K562 (cell line): ENCODE results near the gene ASB10. TPM values are rescaled to one million over a fixed set of nuclear protein-coding genes. Genes with fewer than 3 reads are reported as not detected.

ENCODE experiments used
- ATAC-seq: fragments of 200-7000 bp; cut with Tn5 transposase; 3 replicates; pipeline ENCODE4 v1.9.1; 2020; ENCODE audit warnings: moderate library complexity
- BruUV-seq: library from RNA; stranded (reverse); fragments of 400-500 nt; replicated peaks from 2 replicates; lab custom pipeline; 2021; lab: Mats Ljungman, UMichigan
- CTCF ChIA-PET: fragments of 300-600 bp; formaldehyde crosslinking; extraction: SDS; loops from one replicate; lab custom pipeline; 2021; ENCODE audit warnings: low intra/inter-chr PET ratio; lab: Yijun Ruan, JAX
- POLR2A ChIA-PET: fragments of 300-600, 350-650 bp; sonication (Branson Sonifier 250); formaldehyde crosslinking; extraction: SDS; loops from one replicate; lab custom pipeline; 2021; ENCODE audit warnings: antibody characterized with exemption, inconsistent platforms; lab: Yijun Ruan, JAX
- DNase-seq, 4 experiments: peaks; one replicate each; pipeline versions ENCODE4 v3.0.0 to v3.0.0-alpha.2; 2011 to 2018; ENCODE audit warnings: low spot score in 3 of 4, mixed read lengths in 3 of 4; ENCODE audit errors: extremely low read depth in 1 of 4
- FAIRE-seq: peaks from 2 replicates; lab custom pipeline; 2011; peaks lifted over from hg19 to GRCh38; lab: Jason Lieb, UNC
- H2AFZ ChIP-seq: 2 replicates; pipeline ENCODE4 v1.6.0; 2011; ENCODE audit warnings: low read depth, low read length, control low read depth, inconsistent platforms
- H3K27ac ChIP-seq: fragments of 200-600 bp; 3 replicates; pipeline ENCODE4 v1.8.0; 2011; ENCODE audit warnings: low read depth, mild to moderate bottlenecking, control low read depth, inconsistent platforms, low read length, moderate library complexity, mixed read lengths; ENCODE audit errors: extremely low read depth
- H3K27me3 ChIP-seq, 2 experiments: fragments of 300-600 bp in 1 of 2; 2 replicates in 1 of 2; 3 replicates in 1 of 2; pipeline versions ENCODE4 v1.6.0 to v1.8.0; 2011; ENCODE audit warnings: inconsistent platforms in 2 of 2, low read length in 2 of 2, mild to moderate bottlenecking in 1 of 2, mixed read lengths in 1 of 2, moderate library complexity in 1 of 2; ENCODE audit not compliant: control insufficient read depth in 2 of 2, insufficient read depth in 2 of 2
- H3K36me3 ChIP-seq: fragments of 300-600 bp; 3 replicates; pipeline ENCODE4 v1.8.0; 2011; ENCODE audit warnings: mild to moderate bottlenecking, low read length, inconsistent platforms; ENCODE audit not compliant: control insufficient read depth, insufficient read depth
- H3K4me1 ChIP-seq, 2 experiments: fragments of 200-600 bp in 1 of 2; replicated peaks in 1 of 2; 2 replicates in 1 of 2; 3 replicates in 1 of 2; pipeline versions ENCODE4 v1.5.1 to v1.8.0; 2011; ENCODE audit warnings: inconsistent platforms in 2 of 2, low read length in 2 of 2, mild to moderate bottlenecking in 1 of 2, mixed read lengths in 1 of 2, moderate library complexity in 1 of 2; ENCODE audit not compliant: control insufficient read depth in 2 of 2, insufficient read depth in 2 of 2
- H3K4me2 ChIP-seq: 2 replicates; pipeline ENCODE4 v1.6.1; 2011; ENCODE audit warnings: low read length, control low read depth, inconsistent platforms, mixed read lengths; ENCODE audit not compliant: insufficient read depth
- H3K4me3 ChIP-seq: fragments of 200-600 bp; sonication (generic), shearing (Covaris generic); 2 replicates; pipeline ENCODE4 v1.5.1; 2016; ENCODE audit warnings: control low read depth, inconsistent platforms
- H3K79me2 ChIP-seq: fragments of 200-600 bp; 3 replicates; pipeline ENCODE4 v1.8.0; 2011; ENCODE audit warnings: low read length, inconsistent platforms; ENCODE audit not compliant: control insufficient read depth, insufficient read depth
- H3K9ac ChIP-seq, 2 experiments: 2 replicates each; pipeline versions ENCODE4 v1.6.0 to v1.6.1; 2011; ENCODE audit warnings: low read depth in 2 of 2, low read length in 2 of 2, control low read depth in 1 of 2, inconsistent platforms in 1 of 2, mild to moderate bottlenecking in 1 of 2, mixed read lengths in 1 of 2; ENCODE audit not compliant: insufficient read depth in 1 of 2
- H3K9me1 ChIP-seq: one replicate; pipeline ENCODE4 v1.6.0; 2011; ENCODE audit warnings: inconsistent platforms, mild to moderate bottlenecking, low read length, moderate library complexity; ENCODE audit not compliant: control insufficient read depth, insufficient read depth
- H3K9me3 ChIP-seq: replicated peaks from 2 replicates; pipeline ENCODE4 v1.5.1; 2011; ENCODE audit warnings: low read depth, low read length, inconsistent platforms; ENCODE audit not compliant: control insufficient read depth, insufficient read depth
- H4K20me1 ChIP-seq: replicated peaks from 2 replicates; pipeline ENCODE4 v1.6.1; 2011; ENCODE audit warnings: low read length, inconsistent platforms, mixed read lengths; ENCODE audit not compliant: control insufficient read depth, insufficient read depth
- GABPB2 ChIP-seq: fragments of 250-450 bp; sonication (Bioruptor Pico); conservative IDR thresholded peaks from 2 replicates; pipeline ENCODE4 v1.5.1; 2021; ENCODE audit warnings: mild to moderate bottlenecking
- HINFP ChIP-seq: fragments of 450-650 bp; conservative IDR thresholded peaks from 2 replicates; pipeline ENCODE4 v1.6.1; 2016; ENCODE audit warnings: missing genetic modification characterization, low read depth, mild to moderate bottlenecking, control low read depth, missing compliant biosample characterization
- KLF13 ChIP-seq: fragments of 450-650 bp; IDR thresholded peaks from 2 replicates; pipeline ENCODE4 v1.6.1; 2016; ENCODE audit warnings: missing genetic modification characterization, low read depth, mild to moderate bottlenecking, missing compliant biosample characterization, moderate library complexity, borderline replicate concordance
- NONO ChIP-seq, 2 experiments: fragments of 200-400 bp in 1 of 2; fragments of 450-650 bp in 1 of 2; formaldehyde crosslinking in 1 of 2; IDR thresholded peaks; 2 replicates each; pipeline ENCODE4 v1.6.1; 2017; ENCODE audit warnings: low read depth in 2 of 2, mild to moderate bottlenecking in 2 of 2, moderate library complexity in 2 of 2, low read length in 1 of 2
- POLR2AphosphoS2 ChIP-seq: IDR thresholded peaks from 2 replicates; pipeline ENCODE4 v1.6.1; 2012; ENCODE audit warnings: low read length, improper control_type of control experiment
- PTBP1 ChIP-seq: fragments of 200-400 bp; formaldehyde crosslinking; IDR thresholded peaks from 2 replicates; pipeline ENCODE4 v1.6.1; 2017; ENCODE audit warnings: low read depth, low read length
- RFX5 ChIP-seq: IDR thresholded peaks from 2 replicates; pipeline ENCODE4 v1.6.1; 2011; ENCODE audit warnings: low read depth, mild to moderate bottlenecking, improper control_type of control experiment, low read length
- SRSF9 ChIP-seq: fragments of 200-400 bp; formaldehyde crosslinking; IDR thresholded peaks from 2 replicates; pipeline ENCODE4 v1.6.1; 2017; ENCODE audit warnings: low read depth, low read length, borderline replicate concordance
- ZNF584 ChIP-seq: fragments of 200-800 bp; sonication (Bioruptor generic); IDR thresholded peaks from 2 replicates; pipeline ENCODE4 v1.6.1; 2016; ENCODE audit warnings: low read depth, mild to moderate bottlenecking, missing genetic modification characterization, missing compliant biosample characterization
- ZNF780A ChIP-seq: fragments of 250-450 bp; sonication (Bioruptor Pico); IDR thresholded peaks from 2 replicates; pipeline ENCODE4 v1.5.0; 2021; ENCODE audit warnings: mild to moderate bottlenecking
- WGBS: fragments of 100-300 bp; shearing (Covaris generic); methylation state at CpG from one replicate; pipeline ENCODE4 v1.1.6; 2016; ENCODE audit warnings: low coverage, mixed read lengths; ENCODE audit not compliant: insufficient coverage; ENCODE audit errors: missing lambda C conversion rate; 5-methylcytosine and 5-hydroxymethylcytosine counted together
- in situ Hi-C: fragments of 300-500 bp; cut with MboI; formaldehyde crosslinking; loops from 4 replicates; pipeline ENCODE4 v1.15.0; 2018; ENCODE audit warnings: inconsistent platforms, mixed read lengths
- intact Hi-C: fragments of 100-400 bp; cut with micrococcal nuclease; formaldehyde crosslinking; loops from 2 replicates; pipeline ENCODE4 v1.14.2; 2022
- polyA plus RNA-seq, 8 experiments: library from polyadenylated mRNA; depleted of rRNA in 4 of 8; stranded (reverse) in 5 of 8; unstranded in 3 of 8; fragments of >200 nt; fragmentation: Nextera tagmentation in 2 of 8; fragmentation: Illumina TruSeq in 1 of 8; extraction: Ambion mirVana in 2 of 8; extraction: Trizol in 1 of 8; gene quantifications; 2 replicates each; pipeline versions ENCODE4 v1.2.1 to v1.2.3, GENCODE V29; 2011 to 2014; ENCODE audit warnings: inconsistent platforms in 1 of 8, missing spikeins in 1 of 8
- total RNA-seq, 7 experiments: library from RNA; depleted of rRNA in 6 of 7; stranded (reverse); fragments of >200 nt in 6 of 7; fragmentation: Illumina TruSeq in 2 of 7; extraction: Trizol in 2 of 7; gene quantifications; 2 replicates each; pipeline versions ENCODE4 v1.2.1 to v1.2.3, GENCODE V29; 2011 to 2021; ENCODE audit warnings: low replicate concordance in 1 of 7
- TF ChIP-seq, protein P1 (sequence below): fragments of 250-450 bp; sonication (Bioruptor Pico); IDR thresholded peaks from 2 replicates; pipeline ENCODE4 v1.4.0; 2020
- TF ChIP-seq, protein P2 (sequence below): fragments of 450-650 bp; formaldehyde crosslinking; IDR thresholded peaks from 2 replicates; pipeline ENCODE4 v1.4.0; 2020; ENCODE audit warnings: mild to moderate bottlenecking, moderate library complexity

The ASB10 gene
- total and polyA plus RNA-seq, 9 of the 15 experiments (the other 6 are each of a cell fraction or from before 2014, with no cell fraction given) = not detected

DNA sequence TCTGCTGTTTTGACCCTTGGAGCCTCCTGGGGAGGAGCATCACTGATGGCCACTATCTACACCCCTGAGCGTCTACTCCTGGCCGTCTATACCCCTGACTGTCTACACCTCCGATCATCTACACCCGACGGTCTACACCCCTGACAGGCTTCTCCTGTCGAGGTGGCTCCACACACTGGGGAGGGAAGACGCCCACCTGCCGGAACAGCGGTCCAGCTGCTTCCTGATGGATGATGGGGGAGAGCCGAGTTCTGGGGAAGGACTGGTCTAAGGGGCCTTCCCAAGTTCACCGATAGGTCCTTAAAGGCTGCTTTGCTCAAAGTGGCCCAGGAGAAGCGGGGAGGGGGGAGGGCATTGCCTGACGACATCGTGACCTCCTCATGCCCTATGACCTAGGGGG lies 58.9 kb downstream of the ASB10 start:
- ATAC-seq (no peak), DNase-seq (no peak), FAIRE-seq (no peak)
- CTCF ChIA-PET = interaction anchor here (0.7 kb wide), 1 partner anchor 177 kb away, joined by 3 read pairs; no protein-coding TSS in a partner anchor
- Histone ChIP-seq H3K27ac (no peak overlapping the region), H2AFZ (no peak overlapping the region), H3K4me1 (peaks cover 0 to 32% of the 10 kb centered on the region in 2 experiments; a peak in 1 of 5 replicates), H3K9me3 (no peaks in the 10 kb centered on the region), H3K4me2 (no peak overlapping the region), H3K27me3 (no peaks in the 10 kb centered on the region; a peak in 1 of 5 replicates), H3K9ac (no peak overlapping the region), H3K4me3 (no peak overlapping the region), H4K20me1 (peaks cover 17% of the 10 kb centered on the region), H3K36me3 (peaks cover 96% of the 10 kb centered on the region), H3K9me1 (peaks cover 5% of the 10 kb centered on the region), H3K79me2 (peaks cover 10% of the 10 kb centered on the region; the same call in 2 of the 3 replicates)
- intact Hi-C loops = no loop called here
- no TSS peak for BruUV-seq
- in situ Hi-C loops = no loop called here
- POLR2A ChIA-PET = interaction anchor here (1.0 to 1.1 kb wide), 3 partner anchors 18 to 116 kb away, joined by 3 to 5 read pairs (median 4); no protein-coding TSS in a partner anchor
- 83% methylated on average over 14 of the region's 14 CpGs for WGBS
- no peak for TF ChIP-seq NONO (IDR thresholded peaks at IDR 0.05; ENCODE audit: low read depth in 2 of 2, low read length in 1 of 2)
- no peak for TF ChIP-seq HINFP (tag)
- no peak for TF ChIP-seq ZNF584
- TF ChIP-seq GABPB2 (CRISPR knock-in tag) = no peak
- TF ChIP-seq, protein P1, sequence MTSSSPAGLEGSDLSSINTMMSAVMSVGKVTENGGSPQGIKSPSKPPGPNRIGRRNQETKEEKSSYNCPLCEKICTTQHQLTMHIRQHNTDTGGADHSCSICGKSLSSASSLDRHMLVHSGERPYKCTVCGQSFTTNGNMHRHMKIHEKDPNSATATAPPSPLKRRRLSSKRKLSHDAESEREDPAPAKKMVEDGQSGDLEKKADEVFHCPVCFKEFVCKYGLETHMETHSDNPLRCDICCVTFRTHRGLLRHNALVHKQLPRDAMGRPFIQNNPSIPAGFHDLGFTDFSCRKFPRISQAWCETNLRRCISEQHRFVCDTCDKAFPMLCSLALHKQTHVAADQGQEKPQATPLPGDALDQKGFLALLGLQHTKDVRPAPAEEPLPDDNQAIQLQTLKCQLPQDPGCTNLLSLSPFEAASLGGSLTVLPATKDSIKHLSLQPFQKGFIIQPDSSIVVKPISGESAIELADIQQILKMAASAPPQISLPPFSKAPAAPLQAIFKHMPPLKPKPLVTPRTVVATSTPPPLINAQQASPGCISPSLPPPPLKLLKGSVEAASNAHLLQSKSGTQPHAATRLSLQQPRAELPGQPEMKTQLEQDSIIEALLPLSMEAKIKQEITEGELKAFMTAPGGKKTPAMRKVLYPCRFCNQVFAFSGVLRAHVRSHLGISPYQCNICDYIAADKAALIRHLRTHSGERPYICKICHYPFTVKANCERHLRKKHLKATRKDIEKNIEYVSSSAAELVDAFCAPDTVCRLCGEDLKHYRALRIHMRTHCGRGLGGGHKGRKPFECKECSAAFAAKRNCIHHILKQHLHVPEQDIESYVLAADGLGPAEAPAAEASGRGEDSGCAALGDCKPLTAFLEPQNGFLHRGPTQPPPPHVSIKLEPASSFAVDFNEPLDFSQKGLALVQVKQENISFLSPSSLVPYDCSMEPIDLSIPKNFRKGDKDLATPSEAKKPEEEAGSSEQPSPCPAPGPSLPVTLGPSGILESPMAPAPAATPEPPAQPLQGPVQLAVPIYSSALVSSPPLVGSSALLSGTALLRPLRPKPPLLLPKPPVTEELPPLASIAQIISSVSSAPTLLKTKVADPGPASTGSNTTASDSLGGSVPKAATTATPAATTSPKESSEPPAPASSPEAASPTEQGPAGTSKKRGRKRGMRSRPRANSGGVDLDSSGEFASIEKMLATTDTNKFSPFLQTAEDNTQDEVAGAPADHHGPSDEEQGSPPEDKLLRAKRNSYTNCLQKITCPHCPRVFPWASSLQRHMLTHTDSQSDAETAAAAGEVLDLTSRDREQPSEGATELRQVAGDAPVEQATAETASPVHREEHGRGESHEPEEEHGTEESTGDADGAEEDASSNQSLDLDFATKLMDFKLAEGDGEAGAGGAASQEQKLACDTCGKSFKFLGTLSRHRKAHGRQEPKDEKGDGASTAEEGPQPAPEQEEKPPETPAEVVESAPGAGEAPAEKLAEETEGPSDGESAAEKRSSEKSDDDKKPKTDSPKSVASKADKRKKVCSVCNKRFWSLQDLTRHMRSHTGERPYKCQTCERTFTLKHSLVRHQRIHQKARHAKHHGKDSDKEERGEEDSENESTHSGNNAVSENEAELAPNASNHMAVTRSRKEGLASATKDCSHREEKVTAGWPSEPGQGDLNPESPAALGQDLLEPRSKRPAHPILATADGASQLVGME (CRISPR knock-in tag) = no peak
- TF ChIP-seq KLF13 (tag) = no peak
- no peak for TF ChIP-seq ZNF780A (CRISPR knock-in tag)
- TF ChIP-seq SRSF9 = no peak
- TF ChIP-seq POLR2AphosphoS2 = no peak
- TF ChIP-seq, protein P2, sequence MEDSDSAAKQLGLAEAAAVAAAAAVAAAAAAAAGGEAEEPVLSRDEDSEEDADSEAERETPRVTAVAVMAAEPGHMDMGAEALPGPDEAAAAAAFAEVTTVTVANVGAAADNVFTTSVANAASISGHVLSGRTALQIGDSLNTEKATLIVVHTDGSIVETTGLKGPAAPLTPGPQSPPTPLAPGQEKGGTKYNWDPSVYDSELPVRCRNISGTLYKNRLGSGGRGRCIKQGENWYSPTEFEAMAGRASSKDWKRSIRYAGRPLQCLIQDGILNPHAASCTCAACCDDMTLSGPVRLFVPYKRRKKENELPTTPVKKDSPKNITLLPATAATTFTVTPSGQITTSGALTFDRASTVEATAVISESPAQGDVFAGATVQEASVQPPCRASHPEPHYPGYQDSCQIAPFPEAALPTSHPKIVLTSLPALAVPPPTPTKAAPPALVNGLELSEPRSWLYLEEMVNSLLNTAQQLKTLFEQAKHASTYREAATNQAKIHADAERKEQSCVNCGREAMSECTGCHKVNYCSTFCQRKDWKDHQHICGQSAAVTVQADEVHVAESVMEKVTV (CRISPR knock-in tag) = no peak
- no peak for TF ChIP-seq RFX5
- no peak for TF ChIP-seq PTBP1
